GM11168 (cell line): ENCODE data around the gene SDE2.

Experiments
- in situ Hi-C: fragments of 300-500 bp; cut with MboI; formaldehyde crosslinking; loops from one replicate; pipeline ENCODE4 v1.12.0; 2022; ENCODE audit warnings: low sequenced_read_pairs; ENCODE audit not compliant: unreplicated experiment

Gene SDE2

DNA sequence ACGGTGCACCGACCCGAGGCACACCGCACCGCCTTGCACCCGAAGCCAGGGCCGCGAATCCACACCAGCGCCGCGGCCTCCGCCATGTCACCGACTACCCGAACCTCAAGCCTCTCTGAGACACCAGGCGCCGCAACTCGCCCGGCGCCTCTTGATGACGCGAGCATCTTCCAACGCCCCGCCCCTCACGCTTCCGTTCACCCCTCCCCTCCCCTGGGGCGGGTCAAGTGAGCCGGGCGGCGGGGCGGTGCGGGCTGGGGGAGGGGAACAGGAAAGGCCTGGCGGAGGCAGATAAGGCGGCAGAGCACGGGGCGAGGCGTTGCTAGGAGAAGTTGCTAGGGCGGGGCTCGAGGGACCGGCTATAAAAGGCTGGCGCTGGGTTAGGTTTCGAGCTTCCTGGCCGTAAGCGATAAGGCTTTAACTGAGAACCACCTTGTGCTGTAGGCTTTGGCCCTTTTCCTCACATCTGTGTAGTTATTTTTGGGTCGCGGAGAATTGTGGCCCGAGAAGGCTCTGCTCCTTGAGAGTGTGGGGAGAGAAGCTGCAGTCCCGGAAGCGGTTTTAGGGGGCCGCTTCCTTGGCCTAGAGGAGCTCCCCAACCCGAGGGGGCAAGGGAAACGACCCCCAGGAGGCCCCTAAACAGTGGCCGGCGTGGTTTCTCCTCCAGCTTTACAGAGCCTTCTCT, at the start of gene SDE2:
TSS of gene SDE2 (minus strand) at position 117 of the 685 bp plus-strand sequence. CDS start at position 86, 31 bp downstream.
- in situ Hi-C loops: no loop called here

DNA sequence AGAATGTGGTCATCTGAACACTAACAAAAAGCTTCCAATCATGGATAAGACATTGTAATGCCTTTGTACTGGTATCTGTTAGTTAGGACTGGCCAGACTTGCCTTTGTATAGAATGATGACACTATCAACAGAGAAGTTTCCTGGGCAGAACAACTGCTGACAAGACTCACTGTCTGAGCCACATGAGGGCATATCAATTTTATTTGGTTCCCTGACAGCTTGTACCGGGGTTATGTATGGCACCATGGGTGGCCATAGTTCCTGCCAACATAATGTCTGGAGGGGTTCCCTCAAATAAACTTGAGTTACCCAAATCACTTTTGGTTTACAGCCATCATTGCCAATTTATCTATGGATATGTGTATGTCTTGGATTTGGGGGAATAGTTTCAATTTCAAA, 49.7 kb upstream of the SDE2 start:
- in situ Hi-C loops: no loop called here

DNA sequence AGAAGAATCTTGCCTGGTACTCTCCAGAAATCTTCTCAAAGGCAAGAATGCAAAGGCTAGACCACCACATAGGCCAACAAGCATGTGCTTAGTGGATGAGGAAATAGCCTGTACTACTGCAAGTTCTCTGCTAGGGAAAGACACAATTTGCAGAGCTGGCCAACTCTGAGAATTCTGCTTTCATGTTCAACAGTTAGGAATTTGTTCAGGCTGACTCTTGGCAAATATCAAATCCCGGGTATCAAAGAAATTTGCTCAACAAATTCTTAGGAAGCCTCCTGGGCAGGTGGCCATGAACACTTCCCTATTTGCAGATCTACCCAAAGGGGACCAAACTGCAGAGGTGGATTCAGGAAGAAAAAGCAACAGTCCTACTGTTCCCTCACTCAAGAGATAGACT, 48.4 kb upstream of the SDE2 start:
- in situ Hi-C loops: no loop called here

DNA sequence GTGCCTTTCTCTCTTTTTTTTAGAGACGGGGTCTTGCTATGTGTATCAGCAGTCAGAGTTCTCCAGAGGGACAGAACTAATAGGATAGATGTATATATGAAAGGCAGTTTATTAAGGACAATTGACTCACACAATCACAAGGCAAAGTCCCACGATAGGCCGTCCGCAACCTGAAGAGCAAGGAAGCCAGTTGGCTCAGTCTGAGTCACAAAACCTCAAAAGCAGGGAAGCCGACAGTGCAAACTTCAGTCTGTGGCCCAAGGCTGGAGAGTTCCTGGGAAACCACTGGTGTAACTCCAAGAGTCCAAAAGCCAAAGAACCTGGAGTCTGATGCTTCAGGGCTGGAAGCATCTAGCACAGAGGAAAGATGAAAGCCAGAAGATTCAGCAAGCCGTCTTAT, 47.1 kb upstream of the SDE2 start:
- in situ Hi-C loops: no loop called here

DNA sequence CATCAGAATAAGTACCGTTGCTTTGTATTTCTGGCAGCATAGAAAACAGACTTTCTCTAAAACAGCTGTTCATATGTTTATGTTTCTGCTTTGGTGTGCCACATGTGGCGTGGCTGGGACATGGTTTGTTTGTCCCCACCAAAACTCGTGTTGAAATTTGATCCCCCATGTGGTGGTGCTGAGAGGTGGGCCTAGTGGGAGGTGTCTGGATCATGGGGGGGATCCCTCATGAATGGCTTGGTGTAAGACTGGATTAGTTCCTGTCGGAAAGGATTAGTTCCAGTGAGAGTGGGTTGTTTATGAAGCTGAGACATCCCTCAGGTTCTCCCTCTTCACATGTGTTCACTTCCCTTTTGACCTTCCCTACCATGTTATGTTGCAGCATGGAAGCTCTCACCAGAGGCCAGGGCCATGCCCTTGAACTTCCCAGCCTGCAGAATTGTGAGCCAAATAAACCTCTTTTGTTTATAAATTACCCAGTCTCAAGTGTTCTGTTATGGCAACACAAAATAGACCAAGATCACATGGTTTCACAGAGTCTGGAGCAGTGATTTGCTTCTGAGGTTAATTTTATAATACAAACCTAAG, 45.5 kb upstream of the SDE2 start:
- in situ Hi-C loops: no loop called here

DNA sequence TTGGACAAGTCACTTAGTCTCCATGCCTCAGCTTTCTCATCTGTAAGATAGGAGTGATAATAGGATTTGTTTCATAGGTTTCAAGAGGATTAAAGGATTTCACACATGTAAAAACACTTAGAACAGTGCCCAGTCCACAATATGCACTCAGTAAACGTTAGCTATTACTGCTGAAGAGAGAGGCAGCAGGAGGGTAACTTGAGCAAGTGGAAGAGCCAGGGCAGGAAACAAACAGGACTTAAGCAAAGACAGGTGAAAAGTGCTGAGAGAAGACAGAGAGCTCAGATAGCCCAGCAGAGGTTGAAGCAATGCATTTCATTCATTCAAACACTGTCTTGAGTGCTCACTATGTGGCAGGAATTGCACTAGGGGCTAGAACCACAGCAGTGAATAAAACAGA, 42.3 kb upstream of the SDE2 start:
- in situ Hi-C loops: no loop called here

DNA sequence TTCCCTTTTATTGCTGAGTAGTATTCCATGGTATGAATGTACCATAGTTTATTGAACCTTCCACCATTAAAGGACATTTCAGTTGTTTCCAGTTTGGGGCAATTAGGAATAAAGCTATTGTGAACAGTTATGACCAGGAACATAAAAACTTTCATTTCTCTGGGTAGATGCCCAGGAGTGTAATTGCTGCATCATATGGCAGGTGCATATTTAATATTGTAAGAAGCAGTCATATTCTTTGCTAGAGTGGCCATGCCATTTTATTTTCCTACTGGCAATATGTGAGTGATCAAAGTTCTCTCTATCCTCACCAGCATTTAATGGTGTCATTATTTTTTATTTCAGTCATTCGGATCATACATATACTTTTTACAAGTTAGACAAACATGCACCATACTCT, 39.5 kb upstream of the SDE2 start:
- in situ Hi-C loops: no loop called here

DNA sequence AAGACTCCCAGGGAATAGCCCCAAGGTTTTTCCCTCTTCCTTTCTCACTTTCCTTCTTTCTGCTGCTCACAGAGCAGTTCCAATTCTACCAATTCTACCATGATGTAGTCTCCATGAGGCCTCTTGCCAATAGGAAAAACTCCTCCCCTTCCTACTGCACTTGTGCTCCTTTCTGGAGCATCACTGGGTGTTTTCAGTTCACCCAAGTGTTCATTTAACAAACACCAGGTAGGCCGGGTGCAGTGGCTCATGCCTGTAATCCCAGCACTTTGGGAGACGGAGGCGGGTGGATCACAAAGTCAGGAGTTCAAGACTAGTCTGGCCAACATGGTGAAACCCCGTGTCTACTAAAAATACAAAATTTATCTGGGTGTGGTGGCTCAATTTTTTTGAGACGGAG, 36.8 kb upstream of the SDE2 start:
- in situ Hi-C loops: no loop called here

DNA sequence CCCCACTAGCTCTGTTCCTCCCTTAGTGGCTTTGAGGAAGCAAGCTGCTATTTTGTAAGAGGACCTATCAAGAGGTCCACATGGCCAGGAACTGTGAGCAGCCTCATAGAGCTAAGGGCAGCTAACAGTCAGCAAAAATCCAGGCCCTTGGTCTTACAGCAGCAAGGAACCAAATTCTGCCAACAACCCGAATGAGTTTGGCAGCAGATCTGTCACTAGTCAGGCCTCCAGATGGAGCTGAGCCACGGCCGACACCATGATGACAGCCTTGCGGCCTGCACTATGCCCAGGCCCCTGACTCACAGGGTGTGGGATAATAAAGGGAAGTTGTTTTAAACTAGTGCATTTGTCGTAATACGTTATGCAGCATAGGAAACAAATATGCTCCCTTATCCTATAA, 35.3 kb upstream of the SDE2 start:
- in situ Hi-C loops: no loop called here

DNA sequence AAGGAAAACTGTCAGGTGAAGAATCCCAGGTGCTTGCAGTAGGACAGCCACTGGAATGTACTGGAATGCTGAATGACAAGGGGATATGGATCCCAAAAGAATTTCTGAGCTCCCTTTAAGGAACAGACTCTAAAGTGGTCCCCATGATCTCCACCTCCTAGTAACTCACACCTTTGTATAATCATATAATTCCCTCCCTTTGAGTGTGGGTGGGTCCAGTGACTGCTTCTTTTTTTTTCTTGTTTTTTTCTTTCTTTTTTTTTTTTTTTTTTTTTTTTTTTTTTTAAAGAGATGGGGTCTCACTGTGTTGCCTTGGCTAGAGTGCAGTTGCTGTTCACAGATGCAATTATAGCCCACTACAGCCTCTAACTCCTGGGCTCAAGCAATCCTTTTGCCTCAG, 34.8 kb upstream of the SDE2 start:
- in situ Hi-C loops: no loop called here

DNA sequence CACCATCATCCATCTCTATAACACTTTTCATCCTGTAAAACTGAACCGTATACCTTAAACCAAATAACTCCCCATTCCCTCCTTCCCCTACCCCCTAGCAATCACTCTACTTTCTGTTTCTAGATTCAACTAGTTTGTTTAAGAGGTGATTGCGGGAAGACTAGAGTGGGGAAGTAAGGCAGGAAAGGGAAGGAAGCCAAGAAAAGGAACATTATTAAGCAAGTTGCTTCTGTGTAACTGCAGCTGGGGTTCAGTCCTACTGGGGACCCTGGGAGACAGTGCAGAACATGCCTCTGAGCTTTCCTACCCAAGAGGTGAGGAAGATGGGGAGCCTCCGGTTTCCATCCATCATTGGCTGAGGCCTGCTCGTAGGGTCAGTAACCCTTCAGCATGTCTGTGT, 34.4 kb upstream of the SDE2 start:
- in situ Hi-C loops: no loop called here

DNA sequence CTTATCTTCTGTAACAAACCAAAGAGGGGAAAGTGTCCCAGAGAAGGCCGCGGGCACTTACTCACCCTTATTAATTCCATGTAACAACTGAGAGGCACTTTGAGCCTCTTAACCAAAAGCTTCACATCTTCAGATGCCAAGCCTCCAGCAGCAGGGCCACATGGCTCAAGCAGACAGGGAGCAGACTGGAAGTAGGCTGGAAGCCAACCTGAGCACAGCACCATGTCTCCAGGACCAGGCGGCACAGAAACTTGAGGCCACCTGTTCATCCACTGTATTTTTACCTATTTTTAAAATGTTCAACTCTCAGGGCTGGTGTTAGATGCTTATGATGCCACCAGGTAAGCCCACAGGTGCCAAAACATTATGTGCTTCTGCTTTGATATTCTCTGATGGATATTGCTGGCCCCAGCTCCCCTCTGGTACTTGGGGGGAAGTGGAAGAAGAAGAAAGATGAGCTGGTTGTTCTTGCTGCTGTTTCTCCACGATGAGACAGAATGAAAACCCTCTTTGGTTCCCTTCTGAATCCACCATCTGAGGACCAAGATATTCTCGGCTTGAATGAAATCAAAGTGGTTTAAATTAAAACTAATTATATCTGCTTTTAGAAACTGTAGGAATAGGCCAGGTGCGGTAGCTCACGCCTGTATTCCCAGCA, 30.6 kb upstream of the SDE2 start:
- in situ Hi-C loops: no loop called here

DNA sequence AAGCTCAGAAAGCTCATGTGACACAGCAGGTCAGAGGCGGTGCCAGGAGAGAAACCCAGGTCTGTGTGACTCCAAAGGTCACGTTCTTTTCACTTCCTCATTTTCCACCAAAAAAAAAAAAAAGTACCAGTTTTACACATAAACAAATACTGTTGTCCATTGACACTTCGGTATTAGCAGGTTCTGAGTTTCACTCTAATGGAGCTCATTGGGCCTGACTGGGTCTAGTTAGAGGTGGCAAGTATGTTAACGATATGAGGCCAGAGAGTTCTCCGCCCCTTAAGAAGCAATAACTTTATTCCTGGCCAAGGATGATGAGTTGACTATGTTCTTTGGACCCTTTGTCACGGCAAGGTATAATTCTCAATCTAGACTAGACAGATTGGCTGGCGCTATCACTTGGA, 30.0 kb upstream of the SDE2 start:
- in situ Hi-C loops: no loop called here

DNA sequence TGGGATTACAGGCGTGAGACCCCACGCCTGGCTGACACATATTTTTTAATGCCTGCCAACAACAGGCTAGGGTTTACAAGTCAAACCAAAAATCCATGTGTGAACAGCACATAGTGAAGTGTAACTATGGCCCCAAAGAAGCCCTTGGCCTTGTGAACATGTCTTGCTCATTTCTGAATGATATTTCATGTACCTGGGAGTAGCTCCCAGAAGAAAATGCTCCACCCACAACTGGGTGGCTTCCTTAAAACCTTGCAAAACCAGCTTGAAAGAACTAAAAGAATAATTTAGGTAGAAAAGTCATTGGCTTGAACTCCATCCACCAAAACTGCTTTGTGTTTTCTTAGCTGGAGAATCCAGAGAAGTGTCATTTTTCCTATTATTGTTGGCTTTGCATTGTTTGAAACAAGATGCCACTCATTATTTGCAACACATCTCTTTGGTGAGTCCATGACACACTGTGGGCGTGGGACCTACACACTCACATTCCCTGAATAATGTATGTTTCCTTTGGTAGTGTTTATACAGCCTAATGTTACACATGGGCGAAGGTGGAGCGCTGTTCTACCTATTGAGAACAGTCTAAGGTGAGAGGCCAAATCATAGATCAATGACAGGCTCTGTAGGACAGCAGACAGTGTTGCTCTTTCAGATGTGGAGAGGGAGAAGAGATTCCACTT, 28.5 kb upstream of the SDE2 start:
- in situ Hi-C loops: no loop called here

DNA sequence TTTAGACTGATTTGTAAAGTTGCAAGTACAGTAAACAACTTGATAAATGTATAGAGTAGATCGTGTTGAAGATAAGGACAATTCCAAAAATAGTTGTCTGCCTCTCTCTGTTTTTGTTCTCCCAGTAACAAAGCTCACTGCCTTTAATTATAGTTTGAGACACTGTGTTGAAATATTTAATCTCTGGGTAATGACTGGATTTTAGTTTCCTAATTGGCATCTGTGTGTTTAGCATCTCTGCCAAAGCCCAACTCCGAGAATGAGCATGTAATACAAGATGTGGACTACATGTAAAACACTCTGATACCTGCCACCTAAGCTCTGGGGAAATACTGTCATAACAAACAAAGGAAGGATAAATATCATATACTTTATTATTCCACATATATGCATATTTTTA, 27.7 kb upstream of the SDE2 start:
- in situ Hi-C loops: no loop called here

DNA sequence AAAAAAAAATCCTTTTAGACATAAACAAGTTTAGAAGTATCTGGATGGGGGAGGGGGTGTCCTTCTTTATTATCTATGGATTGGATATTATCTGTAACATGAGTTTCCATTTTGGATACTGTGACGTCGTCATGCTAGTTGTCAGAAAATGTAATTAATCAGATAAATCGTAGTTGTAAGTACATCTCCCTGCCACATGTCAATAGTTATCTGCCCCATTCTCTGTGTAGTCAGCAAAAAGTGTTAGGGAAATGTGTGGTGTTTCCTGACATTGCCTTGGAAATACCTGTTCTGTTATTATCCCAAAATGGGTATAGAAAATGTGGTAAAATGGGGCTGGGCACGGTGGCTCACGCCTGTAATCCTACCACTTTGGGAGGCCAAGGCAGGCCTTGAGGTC, 24.6 kb upstream of the SDE2 start:
- in situ Hi-C loops: no loop called here

DNA sequence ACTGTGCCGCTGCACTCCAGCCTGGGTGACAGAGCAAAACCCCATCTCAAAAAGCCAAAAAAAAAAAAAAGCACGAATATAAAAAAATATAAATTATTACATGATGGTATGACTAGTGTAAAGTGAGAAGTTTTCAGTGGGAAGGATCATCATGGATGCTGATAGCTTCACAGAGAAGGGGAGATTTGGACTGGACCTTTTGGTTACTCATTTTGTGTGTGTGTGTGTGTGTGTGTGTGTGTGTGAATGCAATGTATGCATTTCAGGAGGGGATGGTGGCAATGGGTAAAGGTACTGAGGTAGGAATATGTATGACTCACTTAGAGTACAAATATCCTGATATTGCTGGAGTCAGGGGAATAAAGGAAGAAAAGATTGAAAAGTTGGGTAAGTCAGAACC, 22.7 kb upstream of the SDE2 start:
- in situ Hi-C loops: no loop called here

DNA sequence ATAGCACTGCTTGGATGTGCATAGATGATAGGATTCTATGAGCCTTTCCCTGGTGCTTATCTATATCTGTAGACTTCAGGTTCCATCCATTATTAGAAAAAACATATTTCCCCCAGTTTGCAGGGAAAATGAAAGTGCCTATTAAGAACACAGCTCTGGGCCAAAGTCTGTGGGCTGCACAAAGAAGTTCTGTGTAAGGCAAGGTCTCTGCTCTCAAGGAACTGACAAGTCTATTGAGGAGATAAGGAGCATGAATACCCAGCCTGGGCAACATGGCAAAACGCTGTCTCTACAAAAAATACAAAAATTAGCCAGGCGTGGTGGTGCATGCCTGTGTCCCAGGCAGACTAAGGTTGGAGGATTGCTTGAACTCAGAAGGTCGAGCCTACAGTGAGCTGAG, 22.3 kb upstream of the SDE2 start:
- in situ Hi-C loops: no loop called here

DNA sequence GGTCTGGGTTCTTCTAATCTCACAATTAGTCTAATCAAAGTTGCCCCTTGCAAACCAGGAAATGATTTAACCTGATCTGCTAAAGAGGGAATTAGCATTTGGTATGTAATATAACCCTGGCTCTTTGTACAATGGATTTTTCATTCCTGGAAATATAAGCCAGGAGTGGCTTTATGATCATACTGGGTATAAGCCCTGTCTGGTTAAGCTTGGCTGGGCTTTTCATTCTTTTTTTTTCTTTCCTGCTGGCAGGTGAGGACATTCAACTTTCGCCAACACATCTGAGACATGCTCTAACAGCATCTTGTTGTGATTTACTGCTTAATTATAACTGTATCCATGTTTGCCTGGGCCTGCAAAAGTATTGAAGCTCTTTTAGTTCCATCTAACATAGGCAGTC, 20.4 kb upstream of the SDE2 start:
- in situ Hi-C loops: no loop called here

DNA sequence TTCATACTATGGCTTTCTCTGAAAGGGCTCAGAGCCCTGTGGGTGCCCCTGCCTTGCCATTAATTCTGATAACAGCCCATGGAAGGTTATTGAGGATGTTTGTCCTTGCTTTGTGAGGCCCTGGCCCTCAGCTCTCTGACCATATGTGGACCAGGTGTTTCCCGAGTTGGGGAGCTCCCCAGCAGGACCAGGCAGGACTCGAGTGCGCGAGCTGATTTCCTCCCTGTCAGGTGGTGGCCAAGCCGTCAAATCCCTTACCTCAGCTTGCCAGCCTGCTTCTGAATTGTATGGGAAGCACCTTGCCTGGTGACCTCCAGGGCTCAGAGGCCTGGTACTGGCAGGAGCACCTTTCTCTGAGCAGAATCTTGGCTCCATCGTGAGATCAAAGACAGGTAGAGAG, 17.9 kb upstream of the SDE2 start:
- in situ Hi-C loops: no loop called here

DNA sequence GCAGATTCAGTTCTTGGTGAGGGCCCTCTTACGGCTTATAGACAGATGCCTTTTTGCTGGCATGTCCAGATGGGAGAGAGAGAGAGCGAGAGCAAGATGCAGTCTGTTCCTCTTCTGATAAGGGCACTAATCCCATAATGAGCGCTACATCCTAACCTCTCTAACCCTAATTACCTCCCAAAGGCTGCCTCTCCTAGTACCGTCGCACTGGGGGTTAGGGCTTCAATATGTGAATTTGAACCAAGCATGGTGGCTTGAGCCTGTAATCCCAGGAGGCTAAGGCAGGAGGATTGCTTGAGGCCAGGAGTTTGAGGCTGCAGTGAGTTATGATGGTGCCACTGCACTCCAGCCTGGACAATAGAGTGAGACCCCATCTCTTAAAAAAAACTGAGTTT, 10.5 kb upstream of the SDE2 start:
- in situ Hi-C loops: no loop called here
